K562 (cell line): ENCODE measurements around the gene CNNM3. TPM values are rescaled to one million over a fixed set of nuclear protein-coding genes. Genes with fewer than 3 reads are reported as not detected.

Experiments used
- ATAC-seq: fragments of 200-7000 bp; cut with Tn5 transposase; 3 replicates; pipeline ENCODE4 v1.9.1; 2020; ENCODE audit warnings: moderate library complexity
- BruUV-seq: library from RNA; stranded (reverse); fragments of 400-500 nt; replicated peaks from 2 replicates; lab custom pipeline; 2021; lab: Mats Ljungman, UMichigan
- CTCF ChIA-PET: fragments of 300-600 bp; formaldehyde crosslinking; extraction: SDS; loops from one replicate; lab custom pipeline; 2021; ENCODE audit warnings: low intra/inter-chr PET ratio; lab: Yijun Ruan, JAX
- POLR2A ChIA-PET: fragments of 300-600, 350-650 bp; sonication (Branson Sonifier 250); formaldehyde crosslinking; extraction: SDS; loops from one replicate; lab custom pipeline; 2021; ENCODE audit warnings: antibody characterized with exemption, inconsistent platforms; lab: Yijun Ruan, JAX
- DNase-seq, 4 experiments: peaks; one replicate each; pipeline versions ENCODE4 v3.0.0 to v3.0.0-alpha.2; 2011 to 2018; ENCODE audit warnings: low spot score in 3 of 4, mixed read lengths in 3 of 4; ENCODE audit errors: extremely low read depth in 1 of 4
- FAIRE-seq: peaks from 2 replicates; lab custom pipeline; 2011; peaks lifted over from hg19 to GRCh38; lab: Jason Lieb, UNC
- H2AFZ ChIP-seq: 2 replicates; pipeline ENCODE4 v1.6.0; 2011; ENCODE audit warnings: low read depth, low read length, control low read depth, inconsistent platforms
- H3K27ac ChIP-seq: fragments of 200-600 bp; 3 replicates; pipeline ENCODE4 v1.8.0; 2011; ENCODE audit warnings: low read depth, mild to moderate bottlenecking, control low read depth, inconsistent platforms, low read length, moderate library complexity, mixed read lengths; ENCODE audit errors: extremely low read depth
- H3K27me3 ChIP-seq, 2 experiments: fragments of 300-600 bp in 1 of 2; 2 replicates in 1 of 2; 3 replicates in 1 of 2; pipeline versions ENCODE4 v1.6.0 to v1.8.0; 2011; ENCODE audit warnings: inconsistent platforms in 2 of 2, low read length in 2 of 2, mild to moderate bottlenecking in 1 of 2, mixed read lengths in 1 of 2, moderate library complexity in 1 of 2; ENCODE audit not compliant: control insufficient read depth in 2 of 2, insufficient read depth in 2 of 2
- H3K36me3 ChIP-seq: fragments of 300-600 bp; 3 replicates; pipeline ENCODE4 v1.8.0; 2011; ENCODE audit warnings: mild to moderate bottlenecking, low read length, inconsistent platforms; ENCODE audit not compliant: control insufficient read depth, insufficient read depth
- H3K4me1 ChIP-seq, 2 experiments: fragments of 200-600 bp in 1 of 2; replicated peaks in 1 of 2; 2 replicates in 1 of 2; 3 replicates in 1 of 2; pipeline versions ENCODE4 v1.5.1 to v1.8.0; 2011; ENCODE audit warnings: inconsistent platforms in 2 of 2, low read length in 2 of 2, mild to moderate bottlenecking in 1 of 2, mixed read lengths in 1 of 2, moderate library complexity in 1 of 2; ENCODE audit not compliant: control insufficient read depth in 2 of 2, insufficient read depth in 2 of 2
- H3K4me2 ChIP-seq: 2 replicates; pipeline ENCODE4 v1.6.1; 2011; ENCODE audit warnings: low read length, control low read depth, inconsistent platforms, mixed read lengths; ENCODE audit not compliant: insufficient read depth
- H3K4me3 ChIP-seq: fragments of 200-600 bp; sonication (generic), shearing (Covaris generic); 2 replicates; pipeline ENCODE4 v1.5.1; 2016; ENCODE audit warnings: control low read depth, inconsistent platforms
- H3K79me2 ChIP-seq: fragments of 200-600 bp; 3 replicates; pipeline ENCODE4 v1.8.0; 2011; ENCODE audit warnings: low read length, inconsistent platforms; ENCODE audit not compliant: control insufficient read depth, insufficient read depth
- H3K9ac ChIP-seq, 2 experiments: 2 replicates each; pipeline versions ENCODE4 v1.6.0 to v1.6.1; 2011; ENCODE audit warnings: low read depth in 2 of 2, low read length in 2 of 2, control low read depth in 1 of 2, inconsistent platforms in 1 of 2, mild to moderate bottlenecking in 1 of 2, mixed read lengths in 1 of 2; ENCODE audit not compliant: insufficient read depth in 1 of 2
- H3K9me1 ChIP-seq: one replicate; pipeline ENCODE4 v1.6.0; 2011; ENCODE audit warnings: inconsistent platforms, mild to moderate bottlenecking, low read length, moderate library complexity; ENCODE audit not compliant: control insufficient read depth, insufficient read depth
- H3K9me3 ChIP-seq: replicated peaks from 2 replicates; pipeline ENCODE4 v1.5.1; 2011; ENCODE audit warnings: low read depth, low read length, inconsistent platforms; ENCODE audit not compliant: control insufficient read depth, insufficient read depth
- H4K20me1 ChIP-seq: replicated peaks from 2 replicates; pipeline ENCODE4 v1.6.1; 2011; ENCODE audit warnings: low read length, inconsistent platforms, mixed read lengths; ENCODE audit not compliant: control insufficient read depth, insufficient read depth
- ATF2 ChIP-seq: sonication (generic); formaldehyde crosslinking; IDR thresholded peaks from 2 replicates; pipeline ENCODE4 v1.8.1; 2022; ENCODE audit warnings: missing genetic modification reagents
- ATF3 ChIP-seq, 2 experiments: fragments of 450-650 bp in 1 of 2; sonication (generic) in 1 of 2; formaldehyde crosslinking in 1 of 2; IDR thresholded peaks in 1 of 2; conservative IDR thresholded peaks in 1 of 2; 2 replicates each; pipeline versions ENCODE4 v1.6.1 to v1.8.1; 2016 to 2023; ENCODE audit warnings: mild to moderate bottlenecking in 2 of 2, moderate library complexity in 2 of 2, inconsistent platforms in 1 of 2, missing genetic modification reagents in 1 of 2
- BDP1 ChIP-seq: IDR thresholded peaks from 3 replicates; pipeline ENCODE4 v1.6.1; 2011; ENCODE audit not compliant: insufficient read length, insufficient read depth
- KDM2B ChIP-seq: fragments of 250-450 bp; sonication (Bioruptor Pico); IDR thresholded peaks from 2 replicates; pipeline ENCODE4 v1.8.0; 2021; ENCODE audit warnings: mild to moderate bottlenecking, moderate library complexity
- MBD1 ChIP-seq: fragments of 250-450 bp; sonication (Bioruptor Pico); IDR thresholded peaks from 2 replicates; pipeline ENCODE4 v1.8.0; 2022; ENCODE audit warnings: inconsistent platforms
- RNF219 ChIP-seq: fragments of 250-450 bp; sonication (Bioruptor Pico); IDR thresholded peaks from 2 replicates; pipeline ENCODE4 v1.5.0; 2022; ENCODE audit warnings: mild to moderate bottlenecking
- SMAD2 ChIP-seq: fragments of 150-350 bp; IDR thresholded peaks from 2 replicates; pipeline ENCODE4 v1.6.1; 2014; ENCODE audit warnings: low read depth, mild to moderate bottlenecking, low read length
- TFAP4 ChIP-seq: sonication (generic); formaldehyde crosslinking; IDR thresholded peaks from 2 replicates; pipeline ENCODE4 v1.8.0; 2022; ENCODE audit warnings: missing genetic modification reagents, mild to moderate bottlenecking, moderate library complexity, borderline replicate concordance
- TGIF2 ChIP-seq: sonication (generic); formaldehyde crosslinking; IDR thresholded peaks from 2 replicates; pipeline ENCODE4 v1.8.1; 2022; ENCODE audit warnings: mild to moderate bottlenecking, missing genetic modification reagents, moderate library complexity
- ZNF134 ChIP-seq: fragments of 250-450 bp; sonication (Bioruptor Pico); conservative IDR thresholded peaks from 2 replicates; pipeline ENCODE4 v1.4.0; 2020
- ZNF57 ChIP-seq: fragments of 450-650 bp; formaldehyde crosslinking; IDR thresholded peaks from 2 replicates; pipeline ENCODE4 v1.4.0; 2020; ENCODE audit warnings: mild to moderate bottlenecking, moderate library complexity
- ZNF583 ChIP-seq: fragments of 250-450 bp; sonication (Bioruptor Pico); IDR thresholded peaks from 2 replicates; pipeline ENCODE4 v1.4.0; 2020
- ZNF695 ChIP-seq: fragments of 450-650 bp; formaldehyde crosslinking; IDR thresholded peaks from 2 replicates; pipeline ENCODE4 v1.4.0; 2020; ENCODE audit warnings: mild to moderate bottlenecking, moderate library complexity
- WGBS: fragments of 100-300 bp; shearing (Covaris generic); methylation state at CpG from one replicate; pipeline ENCODE4 v1.1.6; 2016; ENCODE audit warnings: low coverage, mixed read lengths; ENCODE audit not compliant: insufficient coverage; ENCODE audit errors: missing lambda C conversion rate; 5-methylcytosine and 5-hydroxymethylcytosine counted together
- in situ Hi-C: fragments of 300-500 bp; cut with MboI; formaldehyde crosslinking; loops from 4 replicates; pipeline ENCODE4 v1.15.0; 2018; ENCODE audit warnings: inconsistent platforms, mixed read lengths
- intact Hi-C: fragments of 100-400 bp; cut with micrococcal nuclease; formaldehyde crosslinking; loops from 2 replicates; pipeline ENCODE4 v1.14.2; 2022
- polyA plus RNA-seq, 8 experiments: library from polyadenylated mRNA; depleted of rRNA in 4 of 8; stranded (reverse) in 5 of 8; unstranded in 3 of 8; fragments of >200 nt; fragmentation: Nextera tagmentation in 2 of 8; fragmentation: Illumina TruSeq in 1 of 8; extraction: Ambion mirVana in 2 of 8; extraction: Trizol in 1 of 8; gene quantifications; 2 replicates each; pipeline versions ENCODE4 v1.2.1 to v1.2.3, GENCODE V29; 2011 to 2014; ENCODE audit warnings: inconsistent platforms in 1 of 8, missing spikeins in 1 of 8
- total RNA-seq, 7 experiments: library from RNA; depleted of rRNA in 6 of 7; stranded (reverse); fragments of >200 nt in 6 of 7; fragmentation: Illumina TruSeq in 2 of 7; extraction: Trizol in 2 of 7; gene quantifications; 2 replicates each; pipeline versions ENCODE4 v1.2.1 to v1.2.3, GENCODE V29; 2011 to 2021; ENCODE audit warnings: low replicate concordance in 1 of 7

Gene CNNM3
- total and polyA plus RNA-seq, 9 of the 15 experiments (the other 6 are each of a cell fraction or from before 2014, with no cell fraction given), result 1.4 to 16.9 (median 6.5) TPM

GRCh38 chr2:96811917-96812316, 4.2 kb upstream of the CNNM3 start (continued):
- TF ChIP-seq BDP1 (no peak), MBD1 (CRISPR knock-in tag) (no peak), ZNF583 (no peak), KDM2B (CRISPR knock-in tag) (no peak), TGIF2 (CRISPR knock-in tag) (no peak)

GRCh38 chr2:96813656-96814055, 2.4 kb upstream of the CNNM3 start:
- no peak overlapping the region for H2AFZ ChIP-seq
- H3K9me3 ChIP-seq, result no peaks in the 10 kb centered on the region
- intact Hi-C loops, result no loop called here
- ChIA-PET POLR2A (interaction anchor here (0.8 kb wide), 1 partner anchor 155 kb away, joined by 3 read pairs; no protein-coding TSS in a partner anchor), CTCF (no interaction called here)
- H3K79me2 ChIP-seq, result peaks cover 18% of the 10 kb centered on the region
- H3K9me1 ChIP-seq, result peaks cover 11% of the 10 kb centered on the region
- in situ Hi-C loops, result no loop called here
- BruUV-seq, result no TSS peak
- 62% methylated on average over 4 of the region's 4 CpGs for WGBS
- H3K4me1 ChIP-seq, result peaks cover 27 to 44% of the 10 kb centered on the region in 2 experiments
- ATAC-seq (no peak), DNase-seq (no peak), FAIRE-seq (no peak)
- peaks cover 21% of the 10 kb centered on the region for H4K20me1 ChIP-seq
- H3K27ac ChIP-seq, result no peak overlapping the region
- peaks cover 4% of the 10 kb centered on the region for H3K36me3 ChIP-seq
- no peak overlapping the region for H3K4me2 ChIP-seq
- no peak overlapping the region for H3K4me3 ChIP-seq
- H3K9ac ChIP-seq, result no peak overlapping the region
- no peaks in the 10 kb centered on the region for H3K27me3 ChIP-seq
- TF ChIP-seq RNF219 (no peak), ZNF57 (CRISPR knock-in tag) (no peak), TFAP4 (no peak), ZNF695 (CRISPR knock-in tag) (no peak), ATF2 (CRISPR knock-in tag) (no peak), ATF3 (IDR thresholded peaks at IDR 0.05) (no peak), ATF3 (CRISPR knock-in tag; conservative IDR thresholded peaks at IDR 0.05) (no peak), ZNF134 (no peak), SMAD2 (no peak)
